Endothelial cell (in vitro differentiated cells): Measurements from ENCODE around the gene PANK4. TPM values are rescaled to one million over a fixed set of nuclear protein-coding genes. Genes with fewer than 3 reads are reported as not detected.

ENCODE experiments used
- DNase-seq: peaks from one replicate; pipeline ENCODE4 v3.0.0; 2021; ENCODE audit warnings: low spot score
- H3K27ac Mint-ChIP-seq: one replicate; pipeline ENCODE4 v1.8.0; 2021; ENCODE audit warnings: mixed read lengths, inconsistent platforms; ENCODE audit not compliant: unreplicated experiment
- H3K27me3 Mint-ChIP-seq: one replicate; pipeline ENCODE4 v1.8.0; 2021; ENCODE audit warnings: mild to moderate bottlenecking, moderate library complexity, mixed read lengths, inconsistent platforms; ENCODE audit not compliant: unreplicated experiment
- H3K36me3 Mint-ChIP-seq: one replicate; pipeline ENCODE4 v1.8.0; 2021; ENCODE audit warnings: mild to moderate bottlenecking, low read depth, mixed read lengths, inconsistent platforms; ENCODE audit not compliant: unreplicated experiment
- H3K4me1 Mint-ChIP-seq: one replicate; pipeline ENCODE4 v1.8.0; 2021; ENCODE audit warnings: mild to moderate bottlenecking, mixed read lengths, inconsistent platforms; ENCODE audit not compliant: unreplicated experiment
- H3K4me3 Mint-ChIP-seq: one replicate; pipeline ENCODE4 v1.8.0; 2021; ENCODE audit warnings: mild to moderate bottlenecking, mixed read lengths, inconsistent platforms; ENCODE audit not compliant: unreplicated experiment
- H3K9me3 Mint-ChIP-seq: one replicate; pipeline ENCODE4 v1.8.0; 2021; ENCODE audit warnings: mixed read lengths, inconsistent platforms; ENCODE audit not compliant: unreplicated experiment
- CTCF ChIP-seq: fragments of 200-600 bp; sonication (generic); IDR thresholded peaks from one replicate; pipeline ENCODE4 v1.5.0; 2021; ENCODE audit warnings: antibody characterized with exemption; ENCODE audit not compliant: unreplicated experiment
- total RNA-seq: library from RNA; stranded (reverse); fragmentation: NEBNext Ultra II Directional; extraction: Animal tissue kit (Norgen Biotek cat#: 25700); gene quantifications from one replicate; pipeline ENCODE4 v1.2.1, GENCODE V29; 2021; ENCODE audit not compliant: unreplicated experiment

Gene PANK4
- total RNA-seq, 1 donor from 2014 or later, result 32.3 TPM

GRCh38 chr1:2486558-2486957 lies 39.8 kb downstream of the PANK4 start:
- Mint-ChIP-seq H3K27ac (no peak overlapping the region), H3K9me3 (no peaks in the 10 kb centered on the region), H3K36me3 (no peaks in the 10 kb centered on the region), H3K4me3 (no peak overlapping the region), H3K27me3 (peaks cover 11% of the 10 kb centered on the region), H3K4me1 (no peaks in the 10 kb centered on the region)
- no peak for DNase-seq
- TF ChIP-seq CTCF, result no peak

GRCh38 chr1:2486041-2486440 lies 40.4 kb downstream of the PANK4 start:
- H3K36me3 Mint-ChIP-seq, result no peaks in the 10 kb centered on the region
- no peak for DNase-seq
- no peak for TF ChIP-seq CTCF

GRCh38 chr1:2483970-2484369 lies 42.4 kb downstream of the PANK4 start:
- no peaks in the 10 kb centered on the region for H3K36me3 Mint-ChIP-seq
- H3K9me3 Mint-ChIP-seq, result no peaks in the 10 kb centered on the region
- no peaks in the 10 kb centered on the region for H3K4me1 Mint-ChIP-seq
- no peak for DNase-seq
- no peak for TF ChIP-seq CTCF
- no peak overlapping the region for H3K27ac Mint-ChIP-seq
- peaks cover 7% of the 10 kb centered on the region for H3K27me3 Mint-ChIP-seq
- no peak overlapping the region for H3K4me3 Mint-ChIP-seq

More at GRCh38 chr1:2486041-2486440, 40.4 kb downstream of the PANK4 start:
- Mint-ChIP-seq H3K27me3 (peaks cover 9% of the 10 kb centered on the region), H3K4me3 (no peak overlapping the region), H3K4me1 (no peaks in the 10 kb centered on the region), H3K9me3 (no peaks in the 10 kb centered on the region), H3K27ac (no peak overlapping the region)

GRCh38 chr1:2483026-2483425 lies 43.4 kb downstream of the PANK4 start:
- H3K9me3 Mint-ChIP-seq, result no peaks in the 10 kb centered on the region
- H3K36me3 Mint-ChIP-seq, result no peaks in the 10 kb centered on the region
- no peak overlapping the region for H3K4me3 Mint-ChIP-seq
- no peak for TF ChIP-seq CTCF
- no peaks in the 10 kb centered on the region for H3K4me1 Mint-ChIP-seq
- H3K27me3 Mint-ChIP-seq, result peaks cover 7% of the 10 kb centered on the region
- no peak overlapping the region for H3K27ac Mint-ChIP-seq
- DNase-seq, result no peak

- H3K36me3 Mint-ChIP-seq, result no peaks in the 10 kb centered on the region
- H3K4me3 Mint-ChIP-seq, result no peak overlapping the region
- H3K27me3 Mint-ChIP-seq, result peaks cover 7% of the 10 kb centered on the region
- H3K9me3 Mint-ChIP-seq, result no peaks in the 10 kb centered on the region
- no peak overlapping the region for H3K27ac Mint-ChIP-seq
- DNase-seq, result no peak
- no peak for TF ChIP-seq CTCF
- H3K4me1 Mint-ChIP-seq, result no peaks in the 10 kb centered on the region
Measured at GRCh38 chr1:2482588-2482987, 43.8 kb downstream of the PANK4 start.
